Activated CD8-positive, alpha-beta memory T cell treated with anti-CD3 and anti-CD28 coated beads for 24 hours (primary cell): ENCODE data around the gene TAMM41.
"Not testable (repeated sequence)": the region's sequence is repeated elsewhere in the genome, so short reads cannot be mapped to it uniquely, and the experiment has no call there.

ENCODE experiments used
- DNase-seq: peaks from one replicate; pipeline ENCODE4 v3.0.0-alpha.2; 2020

Gene TAMM41

GRCh38 chr3:11846281-11847266 lies at the start of gene TAMM41:
Gene TAMM41, minus strand, starts transcription at chr3:11846885. Its CDS starts 249 bp downstream, at chr3:11846636.
- peak; percentile 93 for DNase-seq

GRCh38 chr3:11878837-11879236 lies 32.2 kb upstream of the TAMM41 start:
- DNase-seq = no peak

GRCh38 chr3:11874707-11875106 lies 28.0 kb upstream of the TAMM41 start:
- DNase-seq = not testable (repeated sequence)

- not testable (repeated sequence) for DNase-seq
These were observed 17.1 kb upstream of the TAMM41 start for GRCh38 chr3:11863739-11864138.

- not testable (repeated sequence) for DNase-seq
These were observed 15.9 kb upstream of the TAMM41 start for GRCh38 chr3:11862584-11862983.

GRCh38 chr3:11862145-11862544 lies 15.5 kb upstream of the TAMM41 start:
- DNase-seq = not testable (repeated sequence)

- not testable (repeated sequence) for DNase-seq
These were observed 13.5 kb upstream of the TAMM41 start for GRCh38 chr3:11860213-11860612.

GRCh38 chr3:11853450-11853849 lies 6.8 kb upstream of the TAMM41 start:
- DNase-seq = no peak

GRCh38 chr3:11850003-11850402 lies 3.3 kb upstream of the TAMM41 start:
- no peak for DNase-seq

GRCh38 chr3:11847607-11848006 lies 922 bp upstream of the TAMM41 start:
- peak; percentile 59 for DNase-seq

- DNase-seq = no peak
These were observed 1.0 kb downstream of the TAMM41 start for GRCh38 chr3:11845651-11846050.

- DNase-seq = no peak
These were observed 1.8 kb downstream of the TAMM41 start for GRCh38 chr3:11844891-11845290.

GRCh38 chr3:11835028-11835639 lies 11.6 kb downstream of the TAMM41 start:
- no peak for DNase-seq

GRCh38 chr3:11832981-11833905 lies 13.4 kb downstream of the TAMM41 start:
- DNase-seq = no peak

- DNase-seq = no peak
These were observed 17.3 kb downstream of the TAMM41 start for GRCh38 chr3:11829416-11829815.

- no peak for DNase-seq
These were observed 19.9 kb downstream of the TAMM41 start for GRCh38 chr3:11826628-11827265.

- no peak for DNase-seq
These were observed 21.4 kb downstream of the TAMM41 start for GRCh38 chr3:11825301-11825700.

GRCh38 chr3:11820531-11821041 lies 26.1 kb downstream of the TAMM41 start:
- no peak for DNase-seq

GRCh38 chr3:11819146-11819689 lies 27.5 kb downstream of the TAMM41 start:
- DNase-seq = no peak

- no peak for DNase-seq
These were observed 28.7 kb downstream of the TAMM41 start for GRCh38 chr3:11818033-11818432.

- no peak for DNase-seq
These were observed 31.6 kb downstream of the TAMM41 start for GRCh38 chr3:11815111-11815510.

GRCh38 chr3:11814663-11815062 lies 32.0 kb downstream of the TAMM41 start:
- DNase-seq = no peak
